Airway epithelial cell (primary cell): ENCODE data around the gene EIF2B1. TPM values are rescaled to one million over a fixed set of nuclear protein-coding genes. Genes with fewer than 3 reads are reported as not detected.

Experiments
- total RNA-seq: library from RNA; depleted of rRNA; stranded (reverse); fragments of >200 nt; gene quantifications from 2 replicates; pipeline ENCODE4 v1.2.3, GENCODE V29; 2015

Gene EIF2B1
- 109 and 211 TPM in 2 replicates for total RNA-seq

DNA sequence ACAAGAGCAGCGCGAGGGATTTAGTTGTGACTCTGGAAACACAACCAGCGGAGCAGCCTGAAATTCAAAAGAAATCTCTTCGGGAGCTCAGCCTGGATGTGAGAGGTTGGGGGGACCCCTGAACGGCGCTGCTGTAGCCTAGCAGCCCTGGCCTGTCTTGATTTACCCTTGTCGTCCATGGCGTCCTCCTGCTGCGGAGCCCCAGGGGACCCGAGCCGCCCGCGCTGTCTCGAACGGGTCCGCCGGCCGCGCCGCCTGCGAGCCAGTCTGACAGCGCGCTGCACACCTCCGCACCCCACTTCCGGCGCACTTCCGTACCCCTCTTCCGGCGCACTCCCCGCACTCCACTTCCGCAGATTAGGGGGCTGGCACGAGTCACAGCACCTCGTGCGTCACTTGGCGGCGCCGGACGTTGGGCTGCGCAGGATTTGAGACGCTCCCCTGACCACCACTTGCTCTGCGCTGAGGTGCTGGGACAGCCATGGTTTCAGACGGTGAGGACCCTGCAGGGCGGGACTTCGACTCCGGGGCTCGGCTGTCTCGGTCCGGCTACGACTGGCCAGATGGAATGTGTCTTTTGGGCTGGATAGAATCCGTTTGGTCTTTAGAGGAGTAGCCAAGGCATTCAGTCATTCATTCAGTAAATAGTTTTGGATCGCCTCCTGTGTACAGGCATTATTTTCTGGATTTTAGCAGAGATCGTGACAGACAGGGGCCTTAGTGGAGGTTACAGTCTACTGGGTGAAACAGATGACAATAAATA, at the start of gene EIF2B1, which contains the start of gene GTF2H3:
Gene EIF2B1, minus strand, starts transcription at position 308 of the 763 bp plus-strand sequence. Its CDS starts 129 bp downstream, at position 179.
Gene GTF2H3, plus strand, starts transcription at position 451 of the 763 bp plus-strand sequence. Its CDS starts 31 bp downstream, at position 482.

DNA sequence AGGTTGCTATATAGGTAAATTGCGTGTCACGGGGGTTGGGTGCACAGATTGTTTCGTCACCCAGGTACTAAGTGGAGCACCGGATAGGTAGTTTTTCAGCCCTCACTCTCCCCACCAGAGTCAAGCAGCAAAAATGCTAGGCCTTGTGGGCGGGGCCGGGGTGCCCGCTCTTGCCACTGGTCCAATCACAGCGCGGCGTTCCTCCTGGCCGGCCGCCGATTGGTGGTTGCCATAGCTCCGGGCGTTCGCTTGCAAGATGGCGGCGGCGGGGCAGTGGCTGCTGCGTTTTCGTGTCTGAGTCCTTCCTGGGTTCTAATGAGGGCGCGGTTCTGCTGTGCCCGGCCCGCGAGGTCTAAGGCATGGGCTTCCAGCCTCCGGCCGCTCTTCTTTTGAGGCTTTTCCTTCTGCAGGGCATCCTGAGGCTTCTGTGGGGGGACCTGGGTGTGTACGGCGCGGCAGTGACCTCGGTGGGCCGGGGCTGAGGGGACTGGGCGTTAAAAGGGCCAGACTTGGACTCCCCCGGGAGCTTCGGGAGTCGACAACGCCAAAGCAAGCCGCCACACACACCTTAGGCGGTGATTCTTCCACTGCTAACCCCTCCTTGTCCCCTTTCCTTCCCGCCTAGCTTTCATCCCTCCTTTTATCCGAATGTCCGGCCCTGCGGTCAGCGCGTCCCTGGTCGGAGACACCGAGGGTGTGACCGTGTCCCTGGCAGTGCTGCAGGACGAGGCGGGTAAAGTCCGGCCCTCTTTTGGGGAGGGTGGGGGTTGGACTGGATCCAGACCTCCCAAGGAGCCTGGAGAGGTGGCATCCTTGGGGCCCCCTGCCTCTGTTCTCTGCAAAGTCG, 37.6 kb upstream of the EIF2B1 start, which contains the start of gene TCTN2:
Gene TCTN2, plus strand, starts transcription at position 232 of the 847 bp plus-strand sequence. Its CDS starts 128 bp downstream, at position 360.

DNA sequence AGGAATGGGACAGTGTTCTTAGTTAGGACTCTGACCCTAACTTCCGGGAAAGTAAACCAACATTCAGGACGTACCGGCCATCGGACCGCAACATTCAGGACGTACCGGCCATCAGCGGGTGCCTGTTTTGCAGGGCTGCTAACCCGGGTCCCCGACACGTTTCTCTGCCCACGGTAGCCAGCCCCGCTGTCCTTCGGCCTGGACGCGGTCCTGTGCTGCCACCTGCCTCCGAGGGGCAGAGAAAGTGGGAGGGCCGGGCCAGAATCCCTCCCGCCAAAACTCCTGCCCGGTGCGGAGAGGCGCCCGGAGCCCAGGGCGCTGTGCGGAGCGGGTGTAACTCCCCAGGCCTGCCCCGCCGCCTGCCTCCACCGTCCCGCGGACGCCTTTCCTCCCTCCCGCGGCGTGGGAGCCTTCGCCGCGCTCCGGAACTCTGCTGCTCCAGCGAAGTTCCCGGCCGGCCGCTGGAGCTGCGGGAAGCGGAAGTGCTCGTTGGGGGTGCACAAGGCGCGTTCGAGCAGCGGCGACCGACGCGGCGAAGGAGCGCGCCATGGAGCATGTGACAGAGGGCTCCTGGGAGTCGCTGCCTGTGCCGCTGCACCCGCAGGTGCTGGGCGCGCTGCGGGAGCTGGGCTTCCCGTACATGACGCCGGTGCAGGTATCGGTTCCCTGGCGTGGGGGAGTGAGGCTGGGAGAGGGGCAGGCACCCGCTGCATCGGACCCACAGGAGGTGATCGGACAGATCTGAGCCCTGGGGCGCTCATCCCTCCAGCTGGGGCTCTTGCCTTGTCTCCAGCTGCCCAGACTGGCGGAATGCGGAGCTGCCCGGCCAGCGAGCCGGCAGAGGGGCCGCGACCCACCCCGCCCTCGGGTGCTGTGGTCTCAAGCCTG, 31.6 kb downstream of the EIF2B1 start, which contains the start of gene DDX55:
Gene DDX55, plus strand, starts transcription at position 498 of the 888 bp plus-strand sequence. Its CDS starts 50 bp downstream, at position 548.

Other genes starting within 250 kb of the EIF2B1 start
- gene KMT5A, start 249.6 kb downstream of the EIF2B1 start, total RNA-seq = 38.6 and 54.3 TPM in 2 replicates
- gene RILPL2, start 197.0 kb downstream of the EIF2B1 start, total RNA-seq = 2.7 and 3.4 TPM in 2 replicates
- 18.4 and 19.5 TPM in 2 replicates for gene SNRNP35, start 175.5 kb downstream of the EIF2B1 start, total RNA-seq
- 8.7 and 14.0 TPM in 2 replicates for gene RILPL1, start 100.0 kb downstream of the EIF2B1 start, total RNA-seq
- gene TMED2, start 49.1 kb downstream of the EIF2B1 start, total RNA-seq = 124 and 173 TPM in 2 replicates
- gene DDX55, start 31.6 kb downstream of the EIF2B1 start, total RNA-seq = 14.0 and 21.5 TPM in 2 replicates
- gene GTF2H3, start 143 bp upstream of the EIF2B1 start, total RNA-seq = 24.3 and 34.9 TPM in 2 replicates
- gene TCTN2, start 37.4 kb upstream of the EIF2B1 start, total RNA-seq = 4.0 and 4.7 TPM in 2 replicates
- 7.1 and 13.5 TPM in 2 replicates for gene ATP6V0A2, start 78.7 kb upstream of the EIF2B1 start, total RNA-seq
- 0.07 TPM in 1 of 2 replicates, not detected in the other for gene DNAH10, start 128.6 kb upstream of the EIF2B1 start, total RNA-seq